K562 (cell line): ENCODE results near the gene SYT15B. TPM values are rescaled to one million over a fixed set of nuclear protein-coding genes. Genes with fewer than 3 reads are reported as not detected.
"Not testable (repeated sequence)": the region's sequence is repeated elsewhere in the genome, so short reads cannot be mapped to it uniquely, and the experiment has no call there.

ENCODE experiments used
- ATAC-seq: fragments of 200-7000 bp; cut with Tn5 transposase; 3 replicates; pipeline ENCODE4 v1.9.1; 2020; ENCODE audit warnings: moderate library complexity
- Bru-seq: library from RNA; stranded (reverse); fragments of 400-500 nt; gene quantifications from one replicate; lab custom pipeline; 2021; lab: Mats Ljungman, UMichigan
- BruChase-seq, 2 experiments: library from RNA; stranded (reverse); fragments of 400-500 nt; gene quantifications; one replicate each; lab custom pipeline; 2021; lab: Mats Ljungman, UMichigan
- BruUV-seq: library from RNA; stranded (reverse); fragments of 400-500 nt; replicated peaks from 2 replicates; lab custom pipeline; 2021; lab: Mats Ljungman, UMichigan
- CTCF ChIA-PET: fragments of 300-600 bp; formaldehyde crosslinking; extraction: SDS; loops from one replicate; lab custom pipeline; 2021; ENCODE audit warnings: low intra/inter-chr PET ratio; lab: Yijun Ruan, JAX
- POLR2A ChIA-PET: fragments of 300-600, 350-650 bp; sonication (Branson Sonifier 250); formaldehyde crosslinking; extraction: SDS; loops from one replicate; lab custom pipeline; 2021; ENCODE audit warnings: antibody characterized with exemption, inconsistent platforms; lab: Yijun Ruan, JAX
- DNase-seq, 4 experiments: peaks; one replicate each; pipeline versions ENCODE4 v3.0.0 to v3.0.0-alpha.2; 2011 to 2018; ENCODE audit warnings: low spot score in 3 of 4, mixed read lengths in 3 of 4; ENCODE audit errors: extremely low read depth in 1 of 4
- FAIRE-seq: peaks from 2 replicates; lab custom pipeline; 2011; peaks lifted over from hg19 to GRCh38; lab: Jason Lieb, UNC
- H2AFZ ChIP-seq: 2 replicates; pipeline ENCODE4 v1.6.0; 2011; ENCODE audit warnings: low read depth, low read length, control low read depth, inconsistent platforms
- H3K27ac ChIP-seq: fragments of 200-600 bp; 3 replicates; pipeline ENCODE4 v1.8.0; 2011; ENCODE audit warnings: low read depth, mild to moderate bottlenecking, control low read depth, inconsistent platforms, low read length, moderate library complexity, mixed read lengths; ENCODE audit errors: extremely low read depth
- H3K27me3 ChIP-seq, 2 experiments: fragments of 300-600 bp in 1 of 2; 2 replicates in 1 of 2; 3 replicates in 1 of 2; pipeline versions ENCODE4 v1.6.0 to v1.8.0; 2011; ENCODE audit warnings: inconsistent platforms in 2 of 2, low read length in 2 of 2, mild to moderate bottlenecking in 1 of 2, mixed read lengths in 1 of 2, moderate library complexity in 1 of 2; ENCODE audit not compliant: control insufficient read depth in 2 of 2, insufficient read depth in 2 of 2
- H3K36me3 ChIP-seq: fragments of 300-600 bp; 3 replicates; pipeline ENCODE4 v1.8.0; 2011; ENCODE audit warnings: mild to moderate bottlenecking, low read length, inconsistent platforms; ENCODE audit not compliant: control insufficient read depth, insufficient read depth
- H3K4me1 ChIP-seq, 2 experiments: fragments of 200-600 bp in 1 of 2; replicated peaks in 1 of 2; 2 replicates in 1 of 2; 3 replicates in 1 of 2; pipeline versions ENCODE4 v1.5.1 to v1.8.0; 2011; ENCODE audit warnings: inconsistent platforms in 2 of 2, low read length in 2 of 2, mild to moderate bottlenecking in 1 of 2, mixed read lengths in 1 of 2, moderate library complexity in 1 of 2; ENCODE audit not compliant: control insufficient read depth in 2 of 2, insufficient read depth in 2 of 2
- H3K4me2 ChIP-seq: 2 replicates; pipeline ENCODE4 v1.6.1; 2011; ENCODE audit warnings: low read length, control low read depth, inconsistent platforms, mixed read lengths; ENCODE audit not compliant: insufficient read depth
- H3K4me3 ChIP-seq: fragments of 200-600 bp; sonication (generic), shearing (Covaris generic); 2 replicates; pipeline ENCODE4 v1.5.1; 2016; ENCODE audit warnings: control low read depth, inconsistent platforms
- H3K79me2 ChIP-seq: fragments of 200-600 bp; 3 replicates; pipeline ENCODE4 v1.8.0; 2011; ENCODE audit warnings: low read length, inconsistent platforms; ENCODE audit not compliant: control insufficient read depth, insufficient read depth
- H3K9ac ChIP-seq, 2 experiments: 2 replicates each; pipeline versions ENCODE4 v1.6.0 to v1.6.1; 2011; ENCODE audit warnings: low read depth in 2 of 2, low read length in 2 of 2, control low read depth in 1 of 2, inconsistent platforms in 1 of 2, mild to moderate bottlenecking in 1 of 2, mixed read lengths in 1 of 2; ENCODE audit not compliant: insufficient read depth in 1 of 2
- H3K9me1 ChIP-seq: one replicate; pipeline ENCODE4 v1.6.0; 2011; ENCODE audit warnings: inconsistent platforms, mild to moderate bottlenecking, low read length, moderate library complexity; ENCODE audit not compliant: control insufficient read depth, insufficient read depth
- H3K9me3 ChIP-seq: replicated peaks from 2 replicates; pipeline ENCODE4 v1.5.1; 2011; ENCODE audit warnings: low read depth, low read length, inconsistent platforms; ENCODE audit not compliant: control insufficient read depth, insufficient read depth
- H4K20me1 ChIP-seq: replicated peaks from 2 replicates; pipeline ENCODE4 v1.6.1; 2011; ENCODE audit warnings: low read length, inconsistent platforms, mixed read lengths; ENCODE audit not compliant: control insufficient read depth, insufficient read depth
- WGBS: fragments of 100-300 bp; shearing (Covaris generic); methylation state at CpG from one replicate; pipeline ENCODE4 v1.1.6; 2016; ENCODE audit warnings: low coverage, mixed read lengths; ENCODE audit not compliant: insufficient coverage; ENCODE audit errors: missing lambda C conversion rate; 5-methylcytosine and 5-hydroxymethylcytosine counted together
- in situ Hi-C: fragments of 300-500 bp; cut with MboI; formaldehyde crosslinking; loops from 4 replicates; pipeline ENCODE4 v1.15.0; 2018; ENCODE audit warnings: inconsistent platforms, mixed read lengths
- intact Hi-C: fragments of 100-400 bp; cut with micrococcal nuclease; formaldehyde crosslinking; loops from 2 replicates; pipeline ENCODE4 v1.14.2; 2022
- long read RNA-seq, 3 experiments: library from polyadenylated mRNA in 2 of 3; library from RNA in 1 of 3; unstranded in 2 of 3; stranded (forward) in 1 of 3; transcript quantifications; one replicate each; pipeline ENCODE4 v2.0.0, GENCODE V29; 2019 to 2022
- polyA minus RNA-seq, 3 experiments: library from RNA; depleted of rRNA, polyadenylated mRNA; stranded (reverse); fragments of >200 nt; gene quantifications; 2 replicates each; pipeline ENCODE4 v1.2.3, GENCODE V29; 2011
- polyA plus RNA-seq, 8 experiments: library from polyadenylated mRNA; depleted of rRNA in 4 of 8; stranded (reverse) in 5 of 8; unstranded in 3 of 8; fragments of >200 nt; fragmentation: Nextera tagmentation in 2 of 8; fragmentation: Illumina TruSeq in 1 of 8; extraction: Ambion mirVana in 2 of 8; extraction: Trizol in 1 of 8; gene quantifications; 2 replicates each; pipeline versions ENCODE4 v1.2.1 to v1.2.3, GENCODE V29; 2011 to 2014; ENCODE audit warnings: inconsistent platforms in 1 of 8, missing spikeins in 1 of 8
- total RNA-seq, 7 experiments: library from RNA; depleted of rRNA in 6 of 7; stranded (reverse); fragments of >200 nt in 6 of 7; fragmentation: Illumina TruSeq in 2 of 7; extraction: Trizol in 2 of 7; gene quantifications; 2 replicates each; pipeline versions ENCODE4 v1.2.1 to v1.2.3, GENCODE V29; 2011 to 2021; ENCODE audit warnings: low replicate concordance in 1 of 7

Gene SYT15B
- total RNA-seq (2011; cell fraction: chromatin; rRNA removed; ENCODE audit: low replicate concordance) = 0.12 and 0.14 TPM in 2 replicates
- not detected in 2 replicates for total RNA-seq (2011; cell fraction: nucleolus; rRNA removed)
- 0.15 TPM in 2 replicates for total RNA-seq (2011; cell fraction: nucleoplasm; rRNA removed)
- total RNA-seq (2014; rRNA removed) (not detected in 2 replicates), total RNA-seq (2014; rRNA removed; fragmentation: Illumina TruSeq; extraction: Trizol) (0.07 TPM in 1 of 2 replicates, not detected in the other), total RNA-seq (2015; rRNA removed; fragmentation: Illumina TruSeq; extraction: Trizol) (0.07 TPM in 1 of 2 replicates, not detected in the other), total RNA-seq (2021) (0.18 and 0.22 TPM in 2 replicates), polyA plus RNA-seq (2011; rRNA removed) (not detected in 2 replicates), polyA plus RNA-seq (2014; fragmentation: Illumina TruSeq; extraction: Trizol) (not detected in 2 replicates), polyA plus RNA-seq (2014; fragmentation: Nextera tagmentation; extraction: Ambion mirVana) (not detected), polyA plus RNA-seq (2014; rRNA removed) (not detected in 2 replicates), polyA minus RNA-seq (2011; rRNA and poly(A)+ RNA removed) (not detected in 2 replicates), Bru-seq, nascent RNA (not detected), BruChase-seq, experiment 1, labeled RNA remaining after a 2-hour chase (not detected), BruChase-seq, experiment 2, labeled RNA remaining after a 6-hour chase (not detected)
- 0.03 and 0.04 TPM in 2 replicates for polyA plus RNA-seq (2011; cell fraction: cytosol; rRNA removed)
- polyA plus RNA-seq (2011; cell fraction: nucleus; rRNA removed) = not detected in 2 replicates
- polyA plus RNA-seq (2012) = 0.04 TPM in 1 of 2 replicates, not detected in the other
- polyA minus RNA-seq (2011; cell fraction: cytosol; rRNA and poly(A)+ RNA removed) = 0.36 and 0.38 TPM in 2 replicates
- not detected in 2 replicates for polyA minus RNA-seq (2011; cell fraction: nucleus; rRNA and poly(A)+ RNA removed)
- long read RNA-seq, experiment 1 = 0 reads
- long read RNA-seq, experiment 2 = 0 reads
- long read RNA-seq, experiment 3 = 0 reads

GRCh38 chr10:47763554-47764175 is at the start of gene SYT15B:
Gene SYT15B (minus strand): TSS chr10:47763592. CDS start chr10:47762640, 952 bp downstream.
- H3K36me3 ChIP-seq, H3K27ac ChIP-seq, H3K4me1 ChIP-seq, FAIRE-seq, ATAC-seq, intact Hi-C loops, H3K4me3 ChIP-seq, H2AFZ ChIP-seq, H3K9me1 ChIP-seq, H3K27me3 ChIP-seq, CTCF ChIA-PET, DNase-seq, H4K20me1 ChIP-seq, POLR2A ChIA-PET, H3K4me2 ChIP-seq, BruUV-seq, H3K9ac ChIP-seq, H3K79me2 ChIP-seq, H3K9me3 ChIP-seq: not testable (repeated sequence)
- in situ Hi-C loops = loop anchor here (25.0 kb wide), 1 partner anchor 1676 kb away; no protein-coding TSS in a partner anchor
- 25% methylated on average over 19 of the region's 33 CpGs for WGBS

DNA sequence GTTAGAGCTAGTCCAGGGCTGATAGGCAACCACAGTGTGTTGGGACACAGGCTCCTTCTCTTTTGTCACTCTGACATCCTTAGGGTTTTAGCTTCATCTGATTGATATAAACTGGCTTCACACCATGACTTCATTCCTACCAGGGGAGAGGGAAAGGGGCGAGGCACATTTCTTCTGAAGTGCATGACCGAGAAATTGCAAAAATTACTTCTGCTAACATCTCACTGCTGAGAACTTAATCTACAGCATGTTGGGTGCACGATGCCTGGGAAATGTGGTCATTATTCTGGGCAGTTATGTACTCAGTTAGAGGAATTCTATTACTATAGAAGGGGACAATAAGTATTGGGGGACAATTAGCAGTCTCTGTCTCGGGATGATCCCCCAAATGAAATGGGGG is 16.2 kb upstream of the SYT15B start:
- intact Hi-C loops, H3K27ac ChIP-seq, H3K9me1 ChIP-seq, FAIRE-seq, H3K9me3 ChIP-seq, H3K9ac ChIP-seq, H3K27me3 ChIP-seq, H3K79me2 ChIP-seq, H2AFZ ChIP-seq, BruUV-seq, H3K4me3 ChIP-seq, H4K20me1 ChIP-seq, POLR2A ChIA-PET, ATAC-seq, DNase-seq, H3K36me3 ChIP-seq, H3K4me1 ChIP-seq, H3K4me2 ChIP-seq, CTCF ChIA-PET: not testable (repeated sequence)
- WGBS = 0% methylated on average over 2 of the region's 4 CpGs
- in situ Hi-C loops = loop anchor here (5.0 kb wide), 1 partner anchor 1222 kb away; the partner anchor contains the start of gene GPRIN2
